Hepatic stellate cell (primary cell): ENCODE data around the gene BTG2.
"Not testable (repeated sequence)": the region's sequence is repeated elsewhere in the genome, so short reads cannot be mapped to it uniquely, and the experiment has no call there.

Experiments
- DNase-seq: peaks from one replicate; pipeline ENCODE4 v3.0.0; 2011; ENCODE audit warnings: low spot score

The BTG2 gene

GRCh38 chr1:203304919-203305808 is at the start of gene BTG2:
Gene BTG2, plus strand, starts transcription at chr1:203305519. Its CDS starts 88 bp downstream, at chr1:203305607.
- DNase-seq: peak; percentile 97

- DNase-seq: not testable (repeated sequence)
Observed at GRCh38 chr1:203256636-203257035, 48.7 kb upstream of the BTG2 start.

GRCh38 chr1:203263496-203263895 is 41.8 kb upstream of the BTG2 start:
- no peak for DNase-seq

- no peak for DNase-seq
Observed at GRCh38 chr1:203264052-203264501, 41.2 kb upstream of the BTG2 start.

- no peak for DNase-seq
Observed at GRCh38 chr1:203265541-203265940, 39.8 kb upstream of the BTG2 start.

- DNase-seq: not testable (repeated sequence)
Observed at GRCh38 chr1:203266140-203266539, 39.2 kb upstream of the BTG2 start.

GRCh38 chr1:203267347-203267846 is 37.9 kb upstream of the BTG2 start:
- peak; percentile 93 for DNase-seq

- no peak for DNase-seq
Observed at GRCh38 chr1:203267912-203268311, 37.4 kb upstream of the BTG2 start.

GRCh38 chr1:203268901-203269653 is 36.2 kb upstream of the BTG2 start:
- peak; percentile 70 for DNase-seq

- no peak for DNase-seq
Observed at GRCh38 chr1:203269654-203270020, 35.7 kb upstream of the BTG2 start.

- DNase-seq: no peak
Observed at GRCh38 chr1:203270448-203270847, 34.9 kb upstream of the BTG2 start.

- DNase-seq: peak; percentile 64
Observed at GRCh38 chr1:203271018-203271743, 34.1 kb upstream of the BTG2 start.

- DNase-seq: no peak
Observed at GRCh38 chr1:203271962-203272632, 33.2 kb upstream of the BTG2 start.

GRCh38 chr1:203272633-203273205 is 32.6 kb upstream of the BTG2 start:
- no peak for DNase-seq

GRCh38 chr1:203273206-203273868 is 32.0 kb upstream of the BTG2 start:
- DNase-seq: peak; percentile 67

- no peak for DNase-seq
Observed at GRCh38 chr1:203273869-203274602, 31.3 kb upstream of the BTG2 start.

GRCh38 chr1:203274603-203275381 is 30.5 kb upstream of the BTG2 start:
- DNase-seq: no peak

GRCh38 chr1:203275656-203276272 is 29.6 kb upstream of the BTG2 start:
- DNase-seq: no peak

GRCh38 chr1:203276408-203276807 is 28.9 kb upstream of the BTG2 start:
- DNase-seq: no peak
